MV-4-11 (cell line): Measurements from ENCODE around the gene LPP.
A peak's percentile ranks its signal among the peaks of the same experiment; 100 is the strongest.
"Not testable (repeated sequence)": the region's sequence is repeated elsewhere in the genome, so short reads cannot be mapped to it uniquely, and the experiment has no call there.

ENCODE experiments used
- DNase-seq: peaks from one replicate; lab custom pipeline; 2025; lab: John Stamatoyannopoulos, UW

LPP gene, protein sequence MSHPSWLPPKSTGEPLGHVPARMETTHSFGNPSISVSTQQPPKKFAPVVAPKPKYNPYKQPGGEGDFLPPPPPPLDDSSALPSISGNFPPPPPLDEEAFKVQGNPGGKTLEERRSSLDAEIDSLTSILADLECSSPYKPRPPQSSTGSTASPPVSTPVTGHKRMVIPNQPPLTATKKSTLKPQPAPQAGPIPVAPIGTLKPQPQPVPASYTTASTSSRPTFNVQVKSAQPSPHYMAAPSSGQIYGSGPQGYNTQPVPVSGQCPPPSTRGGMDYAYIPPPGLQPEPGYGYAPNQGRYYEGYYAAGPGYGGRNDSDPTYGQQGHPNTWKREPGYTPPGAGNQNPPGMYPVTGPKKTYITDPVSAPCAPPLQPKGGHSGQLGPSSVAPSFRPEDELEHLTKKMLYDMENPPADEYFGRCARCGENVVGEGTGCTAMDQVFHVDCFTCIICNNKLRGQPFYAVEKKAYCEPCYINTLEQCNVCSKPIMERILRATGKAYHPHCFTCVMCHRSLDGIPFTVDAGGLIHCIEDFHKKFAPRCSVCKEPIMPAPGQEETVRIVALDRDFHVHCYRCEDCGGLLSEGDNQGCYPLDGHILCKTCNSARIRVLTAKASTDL

DNA sequence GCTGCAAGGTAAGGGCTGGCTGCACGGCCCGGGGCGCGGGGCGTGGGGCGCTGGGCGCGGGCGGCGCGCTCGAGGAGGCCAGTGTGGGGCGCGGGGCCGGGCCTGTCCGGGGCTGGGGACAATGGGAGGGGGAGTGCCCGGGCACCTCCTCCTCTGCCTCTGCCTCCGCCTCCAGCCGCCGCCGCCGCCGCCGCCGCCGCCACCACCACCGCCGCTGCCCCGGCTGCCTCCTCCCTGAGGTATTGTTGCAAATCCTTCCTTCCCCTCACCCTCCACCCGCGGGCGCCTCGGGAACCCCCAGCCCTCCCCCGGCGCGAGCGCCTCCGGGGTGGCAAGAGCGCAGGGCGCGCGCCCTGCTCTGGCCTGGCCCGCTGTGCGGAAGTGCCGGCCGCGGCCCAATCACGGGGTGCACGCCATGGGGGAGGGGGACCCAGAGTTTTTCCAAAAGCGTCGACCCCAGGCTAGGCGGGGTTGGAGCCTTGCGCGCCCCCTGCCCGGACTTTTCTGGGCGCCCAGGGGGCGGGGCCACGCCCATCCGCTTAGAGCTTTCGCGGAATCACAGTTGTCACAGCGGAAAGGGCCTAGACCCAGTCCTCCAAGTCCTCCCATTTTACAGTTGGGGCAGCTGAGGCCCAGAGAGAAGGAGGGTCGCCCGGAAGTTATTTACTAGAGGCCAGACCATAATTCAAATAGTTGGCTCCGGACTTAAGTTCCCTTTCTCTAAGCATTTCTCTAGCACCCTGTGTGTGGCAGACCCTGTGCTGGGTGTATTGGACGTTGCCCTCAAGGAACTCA lies at the start of gene LPP:
Gene LPP, plus strand, starts transcription at position 144 of the 795 bp plus-strand sequence. CDS start 251,964 bp downstream, outside the sequence.
- peak; percentile 53 for DNase-seq

DNA sequence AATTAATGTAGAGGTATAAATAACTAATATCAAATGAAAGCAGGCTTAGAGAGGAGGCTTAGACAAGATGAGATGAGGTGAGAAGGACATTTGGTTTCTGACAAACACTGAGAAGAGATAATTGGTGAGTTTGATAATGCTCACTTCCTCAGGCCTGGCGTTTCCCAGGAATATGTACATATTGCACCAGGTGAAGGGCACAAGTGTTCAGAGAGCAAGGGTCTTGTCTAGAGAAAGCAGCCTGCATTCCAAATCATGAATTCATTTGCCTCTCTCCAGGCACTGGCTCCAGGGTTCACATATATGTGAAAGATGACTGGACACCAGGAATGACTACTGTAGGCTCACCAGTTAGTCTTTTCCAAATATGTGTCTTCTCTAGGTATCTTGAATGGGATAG lies 48.0 kb upstream of the LPP start:
- no peak for DNase-seq

DNA sequence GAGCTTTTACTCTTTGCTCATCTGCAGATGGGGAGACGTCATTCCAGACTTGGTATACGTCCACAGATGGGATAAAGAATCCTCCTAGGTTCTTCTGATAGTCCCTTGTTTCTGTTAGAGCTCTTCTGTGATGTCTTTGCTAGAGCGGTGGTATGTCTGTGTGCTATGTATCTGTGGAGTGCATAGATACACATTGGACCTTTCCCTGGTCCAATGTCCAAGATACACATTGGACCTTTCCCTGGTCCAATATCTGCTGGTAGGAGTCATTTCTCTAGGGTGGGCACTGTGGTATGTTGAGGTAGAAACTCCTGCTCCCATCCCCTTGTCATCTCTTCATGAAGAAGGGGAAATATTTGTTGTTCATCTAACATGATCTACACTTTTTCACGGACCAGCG lies 47.5 kb upstream of the LPP start:
- DNase-seq = no peak

DNA sequence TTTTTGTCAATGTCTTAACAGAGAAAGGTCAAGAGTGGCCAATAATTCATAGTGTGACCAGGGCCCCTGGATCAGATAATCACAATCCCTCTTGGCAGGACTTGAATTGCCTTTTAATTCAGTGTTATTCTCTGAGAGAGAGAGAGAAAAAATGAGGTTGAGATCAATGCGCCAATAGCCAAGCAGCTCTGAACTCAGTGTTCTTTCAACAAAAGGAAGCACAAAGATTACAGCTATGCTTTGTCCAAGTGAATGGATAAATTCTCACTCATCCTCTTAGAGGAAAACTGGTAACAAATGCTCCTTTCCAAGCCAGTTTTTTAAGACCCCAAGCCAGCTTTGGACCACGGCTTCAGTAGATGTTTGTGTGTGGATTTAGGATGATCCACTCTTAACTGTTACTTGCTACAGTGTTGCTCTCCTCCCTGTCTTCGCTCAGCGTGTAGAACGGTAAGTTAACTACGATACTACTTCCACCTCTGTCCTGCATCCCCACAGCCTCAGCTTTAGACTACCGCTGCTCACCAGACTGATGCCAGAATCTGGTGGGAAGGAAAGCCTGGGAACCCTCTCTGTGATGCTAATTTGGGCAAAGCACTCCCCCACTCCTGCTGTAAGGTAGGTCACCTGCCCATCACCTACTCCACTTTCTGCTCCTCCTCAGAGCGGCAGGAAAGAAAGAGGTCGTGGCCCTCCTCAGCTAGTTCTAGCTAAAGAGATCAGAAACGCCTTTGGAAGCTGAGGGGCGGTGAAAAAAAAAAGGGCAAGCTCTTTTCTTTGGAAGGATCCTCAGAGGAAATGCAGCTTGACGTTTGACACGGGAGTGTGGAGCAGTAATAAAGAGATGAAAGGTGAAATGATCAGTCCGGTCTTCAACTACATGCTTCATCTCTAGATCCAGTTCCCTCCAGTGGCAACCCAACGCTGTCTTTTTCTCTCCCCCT lies 46.8 kb upstream of the LPP start:
- DNase-seq = no peak

DNA sequence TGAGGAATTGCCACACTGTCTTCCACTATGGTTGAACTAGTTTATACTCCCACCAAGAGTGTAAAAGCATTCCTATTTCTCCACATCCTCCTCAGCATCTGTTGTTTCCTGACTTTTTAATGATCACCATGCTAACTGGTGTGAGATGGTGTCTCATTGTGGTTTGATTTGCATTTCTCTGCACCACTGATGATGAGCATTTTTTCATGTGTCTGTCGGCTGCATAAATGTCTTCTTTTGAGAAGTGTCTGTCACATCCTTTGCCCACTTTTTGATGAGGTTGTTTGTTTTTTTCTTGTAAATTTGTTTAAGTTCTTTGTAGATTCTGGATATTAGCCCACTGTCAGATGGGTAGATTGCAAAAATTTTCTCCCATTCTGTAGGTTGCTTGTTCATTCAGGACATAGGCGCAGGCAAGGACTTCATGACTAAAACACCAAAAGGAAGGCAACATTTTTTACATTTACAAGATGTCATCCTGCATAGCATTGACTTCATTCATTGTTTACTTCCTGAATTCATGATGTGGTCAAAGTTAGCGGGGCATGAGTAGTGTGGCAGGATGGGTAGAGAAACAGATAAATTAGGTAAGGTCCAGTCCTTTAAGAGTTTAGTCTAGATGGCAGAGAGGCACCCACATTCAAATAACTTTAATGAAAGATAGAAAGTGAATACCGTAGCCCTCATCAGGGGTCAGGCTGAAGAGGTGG lies 45.1 kb upstream of the LPP start:
- no peak for DNase-seq

DNA sequence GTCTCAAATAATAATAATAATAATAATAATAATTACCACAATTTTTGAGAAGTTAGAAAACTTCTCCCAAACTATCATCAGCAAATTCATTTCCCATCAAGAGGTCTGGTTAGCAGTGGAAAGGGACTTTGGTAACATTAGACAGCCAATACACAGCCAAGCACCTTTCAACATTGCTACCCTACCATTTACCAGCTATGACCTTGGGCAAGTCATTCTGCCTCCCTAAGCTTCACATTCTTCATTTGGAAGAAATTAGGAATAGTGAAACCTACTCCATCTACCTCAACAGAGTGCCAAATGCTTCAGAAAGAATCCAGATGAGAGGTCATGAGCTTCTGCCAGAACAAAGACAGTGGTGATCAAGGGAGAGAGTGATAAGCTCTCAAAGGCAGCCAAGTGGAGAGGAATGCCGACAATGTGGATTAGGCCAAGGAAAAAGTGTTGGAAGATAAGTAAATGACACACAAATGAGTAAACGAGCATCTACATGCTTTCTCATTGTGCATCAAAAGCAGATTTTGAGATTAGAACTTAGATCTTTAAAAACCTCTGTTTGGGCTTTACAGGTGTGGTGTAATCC lies 42.9 kb upstream of the LPP start:
- no peak for DNase-seq

DNA sequence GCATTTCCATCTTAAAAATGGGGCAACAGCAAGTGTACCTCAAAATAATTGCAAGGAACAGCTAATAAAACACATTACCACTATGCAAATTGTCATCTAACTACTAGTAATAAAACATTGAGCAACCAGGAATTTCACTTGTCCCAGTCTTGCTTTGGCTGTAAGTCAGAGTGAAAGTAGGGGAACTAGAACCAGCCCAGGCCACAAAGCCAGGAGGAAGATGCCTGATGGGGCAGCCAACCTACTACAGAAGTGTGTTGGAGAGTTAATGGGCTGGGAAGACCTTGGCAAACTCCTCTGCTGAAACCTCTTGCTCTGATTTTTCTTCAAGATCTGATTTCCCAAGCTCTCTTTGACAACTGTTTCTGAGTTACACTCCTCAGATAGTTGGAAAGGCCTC lies 40.2 kb upstream of the LPP start:
- peak; percentile 59 for DNase-seq

DNA sequence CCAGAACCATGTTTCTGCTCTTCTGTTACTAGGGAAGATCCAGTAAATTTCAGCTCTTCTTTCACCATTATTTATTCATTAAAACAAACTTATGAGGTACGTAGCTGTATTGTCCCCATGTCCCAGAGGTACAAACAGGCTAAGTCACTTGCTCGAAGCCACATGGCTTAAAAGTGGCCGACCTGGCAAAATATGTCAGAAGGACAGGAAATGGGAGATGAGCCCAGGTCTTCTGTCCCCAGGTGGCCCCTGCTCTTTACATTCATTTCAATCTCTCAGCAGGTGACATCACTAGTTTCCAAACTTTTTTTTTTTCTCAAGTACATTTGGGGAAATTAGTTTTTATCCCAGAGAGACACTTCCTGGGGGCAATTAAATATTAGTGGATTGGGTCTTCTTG lies 34.1 kb upstream of the LPP start:
- no peak for DNase-seq

DNA sequence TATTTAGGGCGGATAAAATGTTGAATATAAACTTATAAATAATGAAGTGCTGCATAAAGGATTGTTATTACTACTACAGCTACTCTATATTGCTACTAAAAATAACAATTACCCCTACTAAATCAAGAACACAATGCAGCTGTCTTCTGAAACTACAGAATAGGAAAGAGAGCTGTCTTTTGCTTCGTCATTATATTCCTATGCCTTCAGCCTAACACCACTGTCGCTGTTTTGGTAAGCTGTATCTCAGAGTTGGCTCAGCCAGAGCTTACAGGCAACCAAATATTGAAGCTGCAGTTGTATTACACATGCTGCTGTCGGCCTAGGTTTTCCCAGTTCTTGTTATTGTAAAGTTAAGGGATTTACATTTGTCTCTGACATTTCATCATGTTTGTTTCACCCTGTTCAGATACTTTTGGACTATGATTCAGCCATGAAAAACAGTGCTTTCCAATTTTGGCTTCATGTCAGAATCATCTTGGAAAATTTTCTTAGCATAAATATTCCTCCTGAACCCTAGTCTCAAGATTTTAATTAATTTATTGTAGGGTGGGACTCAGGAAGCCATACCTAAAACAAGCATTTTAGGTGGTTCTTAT lies 31.3 kb upstream of the LPP start:
- no peak for DNase-seq

DNA sequence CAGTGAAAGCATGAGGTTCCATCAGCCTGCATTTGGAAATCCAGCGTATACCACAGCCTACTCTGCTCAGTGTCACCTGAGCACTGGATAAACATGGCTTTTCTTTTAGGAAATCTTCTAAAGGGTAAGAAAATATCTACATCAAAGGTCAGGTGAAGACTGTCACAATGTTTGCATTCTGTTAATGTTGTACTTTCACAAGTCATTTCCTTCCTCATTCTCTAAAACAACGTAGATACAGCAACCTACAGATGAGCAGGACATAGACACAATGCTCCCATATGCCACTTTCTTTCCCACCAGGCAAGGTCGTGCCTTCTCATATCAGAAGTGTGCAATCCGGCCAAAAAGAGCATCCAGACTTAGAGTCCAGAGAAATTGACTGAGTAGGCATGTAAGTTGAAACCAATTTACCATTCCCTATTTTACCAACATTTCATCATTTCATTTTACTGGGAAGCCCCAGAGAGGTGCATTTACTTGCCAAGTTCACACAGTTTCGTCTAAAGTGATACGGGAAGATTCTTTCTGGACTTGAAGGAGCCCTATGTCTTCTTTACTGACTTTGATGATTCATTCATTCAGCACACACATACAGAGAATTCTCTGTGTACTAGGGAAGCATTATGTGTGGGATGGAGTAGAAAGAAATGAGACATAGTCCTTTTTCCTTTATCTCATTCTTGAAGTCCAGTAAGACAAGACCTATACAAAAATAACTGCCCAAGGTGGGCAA lies 30.6 kb upstream of the LPP start:
- DNase-seq = peak; percentile 50

DNA sequence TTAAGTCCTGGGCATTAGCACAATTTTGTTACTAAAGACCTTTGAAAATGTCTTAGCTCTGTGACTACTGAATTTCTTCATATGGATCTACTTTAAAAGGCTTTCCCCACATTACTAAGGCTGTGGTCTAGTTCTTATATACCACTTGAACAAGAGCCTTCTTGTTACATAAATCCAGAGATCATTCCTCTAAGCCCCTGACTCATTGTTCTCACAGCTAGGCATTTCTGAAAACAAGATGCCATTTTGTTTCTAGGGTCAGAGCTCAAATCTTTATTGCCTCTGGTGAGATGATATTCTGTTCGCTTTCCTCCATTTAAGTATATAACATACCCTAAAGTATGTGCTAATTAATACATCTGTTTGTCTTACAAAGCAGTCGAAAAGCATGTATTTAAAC lies 29.8 kb upstream of the LPP start:
- no peak for DNase-seq

DNA sequence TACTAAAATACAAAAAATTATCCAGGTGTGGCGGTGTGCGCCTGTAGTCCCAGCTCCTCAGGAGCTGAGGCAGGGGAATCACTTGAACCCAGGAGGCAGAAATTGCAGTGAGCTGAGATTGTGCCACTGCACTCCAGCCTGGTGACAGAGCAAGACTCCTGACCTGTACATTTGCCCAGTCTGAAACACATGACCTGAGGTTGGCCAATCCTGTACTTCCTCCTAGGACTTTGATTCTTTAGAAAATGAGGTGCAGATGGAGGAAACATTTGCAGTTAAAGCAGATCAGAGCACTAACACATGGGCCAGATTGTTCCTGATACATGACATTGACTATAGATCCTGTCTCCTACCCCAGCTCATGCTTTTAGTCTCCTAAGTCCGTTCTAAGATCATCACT lies 28.9 kb upstream of the LPP start:
- no peak for DNase-seq

DNA sequence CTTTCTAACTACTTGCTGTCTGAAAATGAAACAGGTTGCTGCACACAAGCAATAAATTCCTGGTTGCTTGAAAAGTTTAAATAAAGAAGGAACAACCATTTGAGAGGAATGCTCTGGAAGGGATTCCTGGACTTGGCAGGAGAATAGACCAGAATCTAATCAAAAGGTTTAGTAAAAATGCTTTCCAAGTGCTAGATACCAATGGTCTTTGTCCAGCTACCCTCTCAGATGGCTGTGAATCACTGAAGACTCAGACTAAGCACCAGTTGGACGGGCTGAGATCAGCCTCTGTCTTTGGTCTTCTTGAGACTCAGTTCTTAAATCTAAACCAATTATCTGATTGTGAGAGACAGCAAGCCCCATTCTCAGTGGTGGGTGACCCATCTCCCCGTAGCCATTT lies 27.7 kb upstream of the LPP start:
- DNase-seq = no peak

DNA sequence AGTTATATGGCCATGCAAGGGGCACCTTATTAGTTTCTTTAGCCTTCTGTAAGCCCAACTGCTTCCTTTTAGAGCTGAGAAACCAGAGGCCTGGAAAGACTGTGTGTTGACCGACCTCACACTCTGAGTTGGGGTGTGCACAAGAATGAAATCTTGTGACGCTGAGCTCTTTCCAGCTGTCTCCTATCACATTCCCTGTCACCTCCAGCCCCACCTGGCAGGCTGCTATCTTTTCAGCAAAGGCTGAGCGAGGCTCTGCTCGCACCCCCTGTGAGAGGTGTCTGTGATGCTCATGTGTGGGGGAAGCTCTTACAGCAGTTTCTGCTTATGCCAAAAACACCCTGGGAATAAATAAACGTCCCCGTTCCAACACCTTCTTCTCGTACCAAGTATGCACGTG lies 27.0 kb upstream of the LPP start:
- no peak for DNase-seq

DNA sequence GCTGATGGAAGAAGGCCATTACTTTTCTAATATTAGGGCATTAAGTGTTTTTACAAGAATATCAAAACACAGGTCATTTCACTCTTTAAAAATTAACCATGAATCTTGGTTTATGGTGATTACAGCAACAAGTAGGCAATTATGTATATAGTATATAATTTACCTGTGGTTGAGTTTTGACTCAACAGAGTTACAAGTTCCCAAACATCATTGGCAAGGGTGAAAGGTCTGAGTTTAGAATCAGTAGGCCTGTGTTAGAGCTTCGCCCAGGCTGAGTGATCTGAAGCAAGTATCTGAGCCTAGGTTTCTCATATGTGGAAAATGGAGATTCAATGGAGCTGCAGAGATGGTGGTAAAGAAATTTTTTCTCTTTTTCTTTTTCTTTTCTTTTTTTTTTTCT lies 25.1 kb upstream of the LPP start:
- no peak for DNase-seq

DNA sequence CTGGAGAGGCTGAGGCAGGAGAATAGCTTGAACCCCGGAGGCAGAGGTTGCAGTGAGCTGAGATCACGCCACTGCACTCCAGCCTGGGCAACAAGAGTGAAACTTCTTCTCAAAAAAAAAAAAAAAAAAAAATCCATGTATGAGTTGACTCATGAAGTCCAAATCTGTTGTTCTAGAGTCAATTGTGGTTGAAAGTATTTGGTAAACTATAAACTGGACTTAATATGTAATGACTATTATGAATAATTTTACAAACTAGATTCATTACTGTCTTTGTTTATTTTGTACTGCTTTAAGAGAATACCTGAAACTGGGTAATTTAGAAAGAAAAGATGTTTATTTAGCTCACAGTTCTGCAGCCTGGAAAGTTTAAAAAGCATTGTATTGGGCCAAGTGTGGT lies 22.9 kb upstream of the LPP start:
- not testable (repeated sequence) for DNase-seq

DNA sequence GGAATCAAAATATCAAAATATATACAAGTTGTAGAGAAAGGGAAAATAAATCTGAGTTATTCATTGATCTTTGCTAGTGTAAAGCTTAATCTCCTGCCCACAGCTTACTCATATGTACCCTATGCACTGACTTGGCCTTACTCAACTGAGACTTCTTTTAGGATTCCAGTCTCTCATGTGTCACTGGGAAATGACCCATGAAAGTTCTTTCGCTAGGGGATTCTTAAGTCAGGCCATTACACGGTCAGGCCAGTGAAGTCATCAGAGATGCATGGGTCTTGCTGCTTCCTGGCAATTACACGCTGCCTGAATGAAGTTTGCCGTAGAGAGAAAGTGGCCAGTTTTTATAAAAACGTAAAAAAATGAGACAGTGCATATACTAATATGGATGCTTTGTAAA lies 20.7 kb upstream of the LPP start:
- DNase-seq = no peak

DNA sequence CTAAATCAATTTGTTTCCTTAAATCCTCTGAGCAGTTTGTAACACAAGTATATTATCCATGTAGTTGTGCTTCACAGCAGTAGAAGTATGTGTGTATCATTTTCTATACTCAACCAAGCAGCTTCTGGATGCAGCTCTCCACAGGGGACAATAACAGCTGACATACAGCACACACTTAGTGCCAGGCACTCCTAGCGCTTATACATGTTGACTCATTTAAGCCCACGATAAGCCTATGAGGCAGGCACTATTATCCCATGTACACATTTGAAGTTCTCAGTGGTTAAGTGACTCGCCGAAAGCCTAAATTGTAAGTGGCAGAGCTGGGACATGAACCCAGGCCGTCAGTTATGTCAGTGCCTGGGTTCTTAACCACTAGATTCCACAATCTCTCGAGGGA lies 20.3 kb upstream of the LPP start:
- DNase-seq = peak; percentile 63

DNA sequence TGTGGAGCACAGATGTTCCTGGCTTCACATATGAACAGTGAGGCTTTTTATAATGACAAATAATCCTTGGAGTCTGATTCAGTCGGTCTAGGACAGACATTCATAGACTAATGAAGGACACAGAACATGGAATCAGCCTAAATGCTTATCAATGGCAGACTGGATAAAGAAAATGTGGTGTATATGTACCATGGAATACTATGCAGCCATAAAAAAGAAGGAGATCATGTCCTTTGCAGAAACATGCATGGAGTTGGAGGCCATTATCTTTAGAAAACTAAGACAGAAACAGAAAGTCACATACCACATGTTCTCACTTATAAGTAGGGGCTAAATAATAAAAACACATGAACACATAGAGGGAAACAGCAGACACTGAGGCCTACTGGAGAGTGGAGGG lies 19.9 kb upstream of the LPP start:
- DNase-seq = no peak

DNA sequence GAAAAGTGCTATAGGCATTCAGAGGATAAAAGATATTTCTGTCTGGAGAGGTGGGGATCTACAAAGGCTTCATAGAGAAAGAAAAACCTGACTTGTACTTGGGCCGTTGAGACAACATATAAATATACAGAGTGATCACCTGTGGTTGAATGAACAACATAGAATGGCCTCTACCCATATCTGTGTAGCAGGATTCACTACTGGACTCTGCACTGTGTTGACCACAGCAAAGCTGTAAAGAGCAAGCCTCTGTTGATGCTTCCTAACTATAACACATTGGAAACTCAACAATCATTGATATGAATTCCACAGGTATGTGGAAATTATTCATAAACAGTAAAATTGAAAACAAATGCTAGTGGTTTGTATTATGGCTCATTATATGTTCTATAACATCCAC lies 19.1 kb upstream of the LPP start:
- DNase-seq = no peak
